ENCODE measurements around the gene OR8B12.

The OR8B12 gene

DNA sequence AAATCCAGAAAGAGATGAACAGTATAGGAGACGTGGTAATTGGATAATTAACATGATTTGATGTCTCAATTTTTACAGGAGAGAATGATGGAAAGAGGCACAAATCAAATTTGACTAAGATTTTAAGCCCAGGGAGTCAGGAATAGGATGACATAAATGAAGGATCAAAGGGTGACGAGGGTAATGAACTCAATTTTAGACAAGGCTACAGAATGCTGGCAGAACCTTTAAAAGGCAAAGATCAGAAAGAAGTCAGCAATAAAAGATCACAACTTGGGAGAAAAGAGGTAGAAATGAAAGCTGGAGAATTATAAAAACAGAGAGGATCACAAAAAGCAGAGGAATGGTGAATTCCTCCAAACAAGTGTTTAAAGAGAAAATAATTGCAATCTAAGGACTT lies 13.4 kb upstream of the OR8B12 start:
- no peak for DNase-seq (ENCODE audit: extremely low spot score)
- ChIA-PET CTCF (no interaction called here), POLR2A (no interaction called here)
- TF ChIP-seq, protein P1, sequence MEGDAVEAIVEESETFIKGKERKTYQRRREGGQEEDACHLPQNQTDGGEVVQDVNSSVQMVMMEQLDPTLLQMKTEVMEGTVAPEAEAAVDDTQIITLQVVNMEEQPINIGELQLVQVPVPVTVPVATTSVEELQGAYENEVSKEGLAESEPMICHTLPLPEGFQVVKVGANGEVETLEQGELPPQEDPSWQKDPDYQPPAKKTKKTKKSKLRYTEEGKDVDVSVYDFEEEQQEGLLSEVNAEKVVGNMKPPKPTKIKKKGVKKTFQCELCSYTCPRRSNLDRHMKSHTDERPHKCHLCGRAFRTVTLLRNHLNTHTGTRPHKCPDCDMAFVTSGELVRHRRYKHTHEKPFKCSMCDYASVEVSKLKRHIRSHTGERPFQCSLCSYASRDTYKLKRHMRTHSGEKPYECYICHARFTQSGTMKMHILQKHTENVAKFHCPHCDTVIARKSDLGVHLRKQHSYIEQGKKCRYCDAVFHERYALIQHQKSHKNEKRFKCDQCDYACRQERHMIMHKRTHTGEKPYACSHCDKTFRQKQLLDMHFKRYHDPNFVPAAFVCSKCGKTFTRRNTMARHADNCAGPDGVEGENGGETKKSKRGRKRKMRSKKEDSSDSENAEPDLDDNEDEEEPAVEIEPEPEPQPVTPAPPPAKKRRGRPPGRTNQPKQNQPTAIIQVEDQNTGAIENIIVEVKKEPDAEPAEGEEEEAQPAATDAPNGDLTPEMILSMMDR (IDR thresholded peaks at IDR 0.05; ENCODE audit: control extremely low read depth, extremely low read depth, low read depth, missing control alignments) = no peak

DNA sequence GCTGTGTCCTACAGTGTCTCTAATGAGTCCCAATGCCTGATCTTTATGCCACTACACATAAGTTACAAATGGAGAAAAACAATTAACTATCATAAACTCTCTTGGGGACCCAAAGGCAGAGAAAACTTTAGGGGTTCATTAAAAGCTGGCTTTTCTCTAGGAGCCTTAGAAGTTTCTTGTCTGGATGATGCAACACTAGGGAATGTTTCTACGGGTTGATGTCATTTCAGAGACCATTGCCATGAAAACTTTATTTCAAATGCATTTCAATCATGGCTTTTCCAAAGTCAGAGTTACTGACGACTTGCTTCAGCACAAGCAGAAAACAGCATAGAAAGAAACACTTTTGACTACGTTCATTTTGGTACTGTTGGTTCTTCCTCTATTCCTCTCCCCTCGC lies 8.5 kb upstream of the OR8B12 start:
- TF ChIP-seq, protein P1 (IDR thresholded peaks at IDR 0.05; ENCODE audit: control extremely low read depth, extremely low read depth, low read depth, missing control alignments) = no peak
- POLR2A ChIA-PET = no interaction called here
- CTCF ChIA-PET = interaction anchor here (0.6 to 1.6 kb wide), 2 partner anchors 16 to 76 kb away, joined by 3 to 4 read pairs; no protein-coding TSS in a partner anchor
- no peak for DNase-seq (ENCODE audit: extremely low spot score)

DNA sequence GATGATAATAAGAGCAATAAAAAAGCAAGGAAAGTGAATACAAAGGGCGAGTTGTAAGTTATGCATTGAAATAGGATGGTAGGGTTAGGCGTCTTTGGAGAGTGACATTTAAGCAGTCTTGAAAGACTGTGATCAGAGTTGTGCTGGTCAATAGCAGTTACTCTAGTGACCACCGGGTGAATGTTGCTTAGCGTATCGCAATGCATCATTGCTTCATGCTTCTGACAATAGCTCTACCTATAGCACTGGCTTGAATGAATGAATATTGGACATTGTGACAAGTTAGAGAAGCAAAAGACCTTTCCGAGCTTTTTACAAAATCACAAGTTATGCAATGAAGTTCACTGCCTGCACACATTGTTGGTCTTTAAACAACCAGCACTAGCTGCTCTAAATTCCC lies 7.7 kb upstream of the OR8B12 start:
- ChIA-PET POLR2A (no interaction called here), CTCF (interaction anchor here (0.7 to 1.6 kb wide), 2 partner anchors 13 to 17 kb away, joined by 3 to 4 read pairs; no protein-coding TSS in a partner anchor)
- no peak for DNase-seq (ENCODE audit: extremely low spot score)
- TF ChIP-seq, protein P1 (IDR thresholded peaks at IDR 0.05; ENCODE audit: control extremely low read depth, extremely low read depth, low read depth, missing control alignments) = no peak

DNA sequence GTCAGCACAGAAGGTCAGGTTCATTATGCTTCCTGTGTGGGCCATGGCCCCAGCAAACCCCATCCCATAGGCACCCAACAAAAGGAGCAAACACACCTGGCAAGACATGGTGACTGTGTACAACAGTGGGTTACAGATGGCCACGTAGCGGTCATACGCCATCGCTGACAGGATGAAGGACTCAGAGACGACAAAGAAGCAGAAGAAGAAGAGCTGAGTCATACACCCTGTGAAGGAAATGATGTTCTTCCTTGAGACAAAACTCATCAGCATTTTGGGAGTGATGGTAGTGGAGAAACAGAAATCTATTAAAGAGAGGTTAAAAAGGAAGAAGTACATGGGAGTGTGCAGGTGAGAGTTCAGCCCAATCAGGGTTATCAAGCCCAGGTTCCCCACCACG lies 309 bp downstream of the OR8B12 start:
- no peak for DNase-seq (ENCODE audit: extremely low spot score)
- ChIA-PET CTCF (no interaction called here), POLR2A (no interaction called here)

DNA sequence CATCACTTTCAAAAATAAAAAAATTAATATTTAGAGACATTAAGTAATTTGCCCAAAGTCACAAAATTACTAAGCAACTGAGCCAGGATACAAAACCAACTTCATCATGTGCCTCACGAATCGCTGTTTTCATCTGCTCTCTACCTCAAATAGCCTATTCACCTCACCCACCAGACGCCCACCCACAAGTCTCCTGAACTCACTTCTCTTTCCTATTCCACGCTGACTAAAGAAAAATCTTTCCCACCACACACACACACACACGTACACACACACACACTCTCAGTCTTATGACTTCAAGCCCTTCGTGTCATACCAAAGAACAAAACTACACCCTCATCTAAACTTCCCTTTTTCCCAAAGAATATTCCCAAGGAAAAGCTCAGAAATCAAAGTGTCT lies 2.2 kb downstream of the OR8B12 start:
- ChIA-PET POLR2A (no interaction called here), CTCF (no interaction called here)
- no peak for DNase-seq (ENCODE audit: extremely low spot score)
- TF ChIP-seq, protein P1 (IDR thresholded peaks at IDR 0.05; ENCODE audit: control extremely low read depth, extremely low read depth, low read depth, missing control alignments) = no peak

More for the DNA sequence above, 309 bp downstream of the OR8B12 start:
- TF ChIP-seq, protein P1 (IDR thresholded peaks at IDR 0.05; ENCODE audit: control extremely low read depth, extremely low read depth, low read depth, missing control alignments) = no peak

DNA sequence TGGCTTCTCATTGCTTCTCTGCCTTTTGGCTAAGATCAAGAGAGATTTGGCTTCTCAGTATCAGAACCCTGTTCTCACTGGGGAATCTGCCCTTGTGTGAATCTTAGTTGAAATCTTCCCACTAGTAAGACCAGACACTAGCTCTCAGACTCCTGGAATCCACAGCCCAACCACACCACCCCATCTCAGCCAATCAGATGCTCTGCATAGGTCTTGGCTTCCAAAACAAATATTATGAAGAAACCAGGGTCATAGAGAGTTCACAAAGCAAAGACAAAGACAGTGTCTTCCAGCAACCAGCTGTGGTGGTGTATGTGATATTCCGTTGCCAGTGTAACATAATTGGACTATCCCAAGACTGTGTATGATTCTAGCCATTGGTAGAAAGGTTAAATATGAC lies 5.4 kb downstream of the OR8B12 start:
- ChIA-PET CTCF (interaction anchor here (0.8 kb wide), 1 partner anchor 13 kb away, joined by 3 read pairs; no protein-coding TSS in a partner anchor), POLR2A (no interaction called here)
- TF ChIP-seq, protein P1 (IDR thresholded peaks at IDR 0.05; ENCODE audit: control extremely low read depth, extremely low read depth, low read depth, missing control alignments) = no peak
- DNase-seq (ENCODE audit: extremely low spot score) = no peak

DNA sequence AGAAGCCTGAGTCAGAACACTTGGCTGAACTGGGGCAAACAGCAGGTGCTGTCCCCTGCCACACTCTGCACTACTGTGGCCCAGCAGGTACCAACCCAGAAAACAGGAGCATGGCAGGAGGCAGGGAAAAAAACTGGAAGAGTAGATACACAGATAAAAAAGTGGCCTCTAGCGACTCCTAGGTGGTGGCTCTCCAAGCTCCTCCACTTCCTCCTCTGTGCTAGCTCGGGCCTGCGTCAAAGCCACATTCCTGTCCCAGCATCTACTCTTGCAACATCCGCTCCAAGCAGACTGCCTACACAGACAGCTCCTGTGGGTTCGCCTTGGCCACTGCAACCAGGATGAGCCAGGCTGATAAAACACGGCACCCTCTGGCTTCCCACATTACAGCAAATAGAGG lies 6.9 kb downstream of the OR8B12 start:
- TF ChIP-seq, protein P1 (IDR thresholded peaks at IDR 0.05; ENCODE audit: control extremely low read depth, extremely low read depth, low read depth, missing control alignments) = no peak
- DNase-seq (ENCODE audit: extremely low spot score) = no peak
- CTCF ChIA-PET = no interaction called here
- POLR2A ChIA-PET = no interaction called here

Data from GM10248 (cell line).